Posterior vena cava (tissue), 2 donors: ENCODE measurements around the gene MACC1. TPM values are rescaled to one million over a fixed set of nuclear protein-coding genes. Genes with fewer than 3 reads are reported as not detected.
"Not testable (repeated sequence)": the region's sequence is repeated elsewhere in the genome, so short reads cannot be mapped to it uniquely, and the experiment has no call there.

Source experiments
- DNase-seq: peaks from one replicate; pipeline ENCODE4 v3.0.0-alpha.2; 2020; ENCODE audit warnings: low spot score
- intact Hi-C, 2 donors: fragments of 100-400 bp; cut with DNase I; formaldehyde crosslinking; loops; one replicate each; pipeline versions ENCODE4 v1.14.1 to v1.14.2; 2022 to 2023
- total RNA-seq, 2 donors: library from RNA; stranded (reverse); fragmentation: NEBNext Ultra II Directional; extraction: Animal tissue kit (Norgen Biotek cat#: 25700); gene quantifications; one replicate each; pipeline ENCODE4 v1.2.1, GENCODE V29; 2021
- donor health status: DM: yes; HTN: yes; CAD: no.
- donor health status: DM: yes; HTN: yes; CAD: no.

Gene MACC1
- total RNA-seq, 2 donors from 2014 or later, result 0.46 to 0.67 TPM

DNA sequence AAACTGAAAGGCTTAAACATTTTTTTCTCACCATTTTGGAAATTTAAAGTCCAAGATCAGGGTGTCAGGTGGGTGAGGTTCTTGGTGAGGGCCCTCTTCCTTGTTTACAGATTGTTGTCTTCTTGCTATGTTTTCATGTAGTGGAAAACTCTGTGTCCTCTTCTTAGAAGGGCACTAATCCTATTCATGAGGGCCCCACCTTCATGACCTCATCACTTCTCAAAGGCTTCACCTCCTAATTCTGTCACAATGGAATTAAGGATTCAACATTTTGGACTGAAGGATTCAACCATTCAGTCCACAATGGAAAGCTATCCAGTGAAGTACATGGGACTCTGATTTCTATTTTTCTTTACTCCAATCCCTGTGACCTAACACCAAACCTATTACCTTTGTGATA is 27.3 kb downstream of the MACC1 start:
- intact Hi-C loops, result no loop called here
- no peak for DNase-seq

DNA sequence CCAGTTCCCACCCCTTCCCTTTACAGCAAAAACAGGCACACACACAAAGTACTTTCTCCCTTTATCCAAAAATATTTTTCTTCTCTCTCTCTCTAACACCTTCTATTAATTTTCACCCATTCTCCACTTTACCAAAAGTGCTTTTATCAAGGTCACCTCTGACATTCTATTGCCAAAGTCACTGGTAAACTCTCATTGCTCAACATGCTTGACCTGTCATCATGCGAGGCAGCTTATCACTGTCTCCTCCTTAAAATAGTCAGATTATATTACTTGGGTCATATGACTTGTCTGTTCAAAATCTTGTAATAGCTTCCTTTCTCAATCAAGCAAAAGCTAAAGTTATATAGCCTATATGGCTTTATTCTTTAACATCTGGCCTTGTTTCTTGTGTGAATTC is 28.6 kb downstream of the MACC1 start:
- intact Hi-C loops, result no loop called here
- DNase-seq, result no peak

DNA sequence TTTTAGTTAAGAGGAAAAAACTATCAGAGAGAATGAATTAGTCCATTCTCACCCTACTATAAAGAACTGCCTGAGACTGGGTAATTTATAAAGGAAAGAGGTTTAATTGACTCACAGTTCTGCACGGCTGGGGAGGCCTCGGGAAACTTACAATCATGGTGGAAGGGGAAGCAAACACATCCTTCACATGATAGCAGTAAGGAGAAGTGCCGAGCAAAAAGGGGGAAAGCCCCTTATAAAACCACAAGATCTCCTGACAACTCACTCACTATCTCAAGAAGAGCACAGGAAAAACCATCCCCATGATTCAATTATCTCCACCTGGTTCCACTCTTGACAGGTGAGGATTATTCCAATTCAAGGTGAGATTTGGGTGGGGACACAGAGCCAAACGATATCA is 29.3 kb downstream of the MACC1 start:
- DNase-seq, intact Hi-C loops: not testable (repeated sequence)

DNA sequence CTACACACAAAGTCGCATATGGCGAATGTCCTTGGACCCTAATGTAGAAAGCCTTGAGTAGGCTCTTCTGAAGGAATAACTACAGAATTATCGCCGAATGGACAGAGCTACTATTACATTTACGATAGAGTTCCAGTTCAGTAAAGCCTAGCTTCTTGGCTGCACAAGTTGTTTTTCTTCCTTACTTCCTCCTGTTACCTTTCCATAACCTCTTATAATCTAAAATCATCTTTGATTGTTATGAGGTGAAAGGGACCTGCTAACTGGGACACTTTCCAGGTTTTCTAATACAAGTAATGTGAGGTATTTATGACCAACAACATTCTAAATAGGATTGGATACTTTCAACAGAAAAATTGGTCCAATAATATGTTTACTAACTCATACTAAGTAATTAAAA is 31.2 kb downstream of the MACC1 start:
- intact Hi-C loops, result no loop called here
- DNase-seq, result no peak

- intact Hi-C loops, result no loop called here
- no peak for DNase-seq
Measured at GRCh38 chr7:20183086-20183485, 34.1 kb downstream of the MACC1 start.

GRCh38 chr7:20176578-20177242 is 40.5 kb downstream of the MACC1 start:
- intact Hi-C loops, result loop anchor here in 1 of 2 donors (10.0 kb wide), 1 partner anchor 422 kb away; no protein-coding TSS in a partner anchor
- no peak for DNase-seq

GRCh38 chr7:20173828-20174227 is 43.4 kb downstream of the MACC1 start:
- intact Hi-C loops, result loop anchor here in 1 of 2 donors (10.0 kb wide), 1 partner anchor 419 kb away; no protein-coding TSS in a partner anchor
- DNase-seq, result no peak

GRCh38 chr7:20172736-20173334 is 44.3 kb downstream of the MACC1 start:
- peak; percentile 84 for DNase-seq
- intact Hi-C loops, result loop anchor here in 1 of 2 donors (10.0 kb wide), 1 partner anchor 418 kb away; no protein-coding TSS in a partner anchor

DNA sequence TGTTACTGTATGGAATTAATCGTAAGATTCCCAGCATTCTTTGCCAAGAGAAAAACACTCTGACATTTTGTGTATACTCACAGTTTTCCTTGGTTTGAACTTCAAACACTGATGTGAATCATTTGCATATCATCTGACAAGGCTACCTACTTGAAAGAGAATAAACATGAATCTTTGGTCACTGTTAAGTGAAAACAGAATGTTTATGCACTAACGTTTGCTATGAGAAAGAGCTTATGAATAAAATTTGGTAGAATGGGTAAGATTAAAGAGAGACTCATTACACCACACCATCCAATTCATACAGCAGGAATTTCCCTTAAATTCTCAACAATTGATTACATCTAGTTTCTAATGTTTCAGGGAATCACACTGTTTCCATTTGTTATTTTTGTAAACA is 46.6 kb downstream of the MACC1 start:
- intact Hi-C loops, result loop anchor here in 1 of 2 donors (10.0 kb wide), 1 partner anchor 416 kb away; no protein-coding TSS in a partner anchor
- no peak for DNase-seq

- no peak for DNase-seq
- intact Hi-C loops, result loop anchor here in 1 of 2 donors (10.0 kb wide), 1 partner anchor 410 kb away; no protein-coding TSS in a partner anchor
Measured at GRCh38 chr7:20165146-20165510, 52.1 kb downstream of the MACC1 start.

GRCh38 chr7:20164425-20165145 is 52.6 kb downstream of the MACC1 start:
- intact Hi-C loops, result loop anchor here in 1 of 2 donors (10.0 kb wide), 1 partner anchor 410 kb away; no protein-coding TSS in a partner anchor
- no peak for DNase-seq

DNA sequence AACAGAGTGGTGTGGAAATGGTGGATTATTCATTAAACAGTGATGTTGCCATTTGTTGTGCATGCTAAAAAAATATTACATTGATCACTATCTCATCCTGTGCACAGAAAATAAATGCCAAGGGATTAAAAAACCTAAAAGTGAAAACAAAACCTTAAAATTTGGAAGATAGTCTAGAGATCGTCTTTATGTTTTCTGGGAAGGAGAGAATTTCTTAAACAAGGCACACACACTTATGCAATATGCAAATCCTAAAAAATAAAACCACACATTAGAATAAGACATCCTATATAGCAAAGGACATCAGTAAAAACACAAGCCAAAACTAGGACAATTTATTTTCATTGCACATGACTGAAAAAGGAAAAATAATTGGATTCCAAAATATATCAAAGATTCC is 54.5 kb downstream of the MACC1 start:
- DNase-seq, result no peak
- intact Hi-C loops, result loop anchor here in 1 of 2 donors (10.0 kb wide), 1 partner anchor 408 kb away; no protein-coding TSS in a partner anchor

GRCh38 chr7:20159226-20159747 is 57.9 kb downstream of the MACC1 start:
- intact Hi-C loops, result no loop called here
- no peak for DNase-seq

GRCh38 chr7:20158684-20159083 is 58.5 kb downstream of the MACC1 start:
- intact Hi-C loops, result no loop called here
- no peak for DNase-seq

GRCh38 chr7:20157456-20157855 is 59.7 kb downstream of the MACC1 start:
- no peak for DNase-seq
- intact Hi-C loops, result no loop called here

- no peak for DNase-seq
- intact Hi-C loops, result no loop called here
Measured at GRCh38 chr7:20153999-20154398, 63.2 kb downstream of the MACC1 start.

DNA sequence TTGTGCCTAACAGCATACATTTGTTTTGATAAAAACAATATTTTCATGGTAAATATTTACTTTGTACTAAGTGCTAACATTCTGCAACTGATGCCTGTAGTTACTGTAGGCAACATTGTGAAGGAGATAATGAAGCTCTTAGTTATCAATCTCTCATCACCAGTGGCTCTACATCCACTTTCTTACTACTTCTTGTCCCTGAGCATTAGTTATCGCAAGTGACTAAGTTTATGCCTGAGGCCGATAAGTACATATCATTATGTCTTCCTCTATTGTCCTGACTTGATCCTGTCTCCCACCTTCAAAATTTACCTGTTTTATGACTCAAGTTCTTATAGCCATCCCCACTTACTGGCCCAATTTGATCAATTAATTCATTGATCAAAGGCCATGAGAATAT is 63.6 kb downstream of the MACC1 start:
- DNase-seq, result no peak
- intact Hi-C loops, result no loop called here

GRCh38 chr7:20152511-20152910 is 64.7 kb downstream of the MACC1 start:
- intact Hi-C loops, result no loop called here
- DNase-seq, result no peak

DNA sequence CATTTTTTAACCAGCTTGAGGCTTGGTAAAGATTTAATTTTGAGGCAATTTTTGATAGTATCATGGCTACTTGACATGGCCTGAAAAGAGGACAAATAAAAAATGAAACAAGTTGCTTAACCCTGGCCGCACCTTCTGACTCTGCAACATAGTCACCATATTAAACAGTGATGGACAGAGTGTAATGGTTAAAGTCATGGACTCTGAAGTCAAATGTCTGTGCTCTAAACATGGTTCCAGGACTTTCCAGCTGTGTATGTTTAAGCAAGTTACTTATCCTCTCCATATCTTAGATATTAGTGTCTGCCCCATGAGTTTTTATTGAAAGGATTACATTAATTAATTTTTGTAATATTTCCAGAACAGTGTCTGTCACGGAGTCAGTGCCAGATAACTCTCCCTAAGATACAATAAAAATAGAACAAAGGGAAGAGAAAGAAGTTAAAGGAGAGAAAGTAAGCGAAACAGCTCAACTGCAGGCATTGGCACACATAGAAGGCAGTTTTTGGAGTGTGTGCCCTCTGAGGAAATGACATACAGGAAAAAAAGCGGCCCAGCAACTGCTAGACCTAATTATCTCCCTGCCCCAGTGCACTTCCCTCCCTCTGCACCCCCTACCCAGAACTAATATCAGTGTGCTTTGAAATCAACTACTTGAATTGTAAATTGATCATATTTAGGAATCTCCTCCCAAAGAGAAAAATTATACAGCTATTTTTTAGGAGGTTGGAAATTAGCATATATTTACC is 65.3 kb downstream of the MACC1 start:
- intact Hi-C loops, result no loop called here
- no peak for DNase-seq
